A204.1 (cell line): ENCODE measurements around the gene SHC2.

Experiments
- FAIRE-seq: peaks from 2 replicates; lab custom pipeline; 2012; peaks lifted over from hg19 to GRCh38; lab: Jason Lieb, UNC

SHC2 gene, protein sequence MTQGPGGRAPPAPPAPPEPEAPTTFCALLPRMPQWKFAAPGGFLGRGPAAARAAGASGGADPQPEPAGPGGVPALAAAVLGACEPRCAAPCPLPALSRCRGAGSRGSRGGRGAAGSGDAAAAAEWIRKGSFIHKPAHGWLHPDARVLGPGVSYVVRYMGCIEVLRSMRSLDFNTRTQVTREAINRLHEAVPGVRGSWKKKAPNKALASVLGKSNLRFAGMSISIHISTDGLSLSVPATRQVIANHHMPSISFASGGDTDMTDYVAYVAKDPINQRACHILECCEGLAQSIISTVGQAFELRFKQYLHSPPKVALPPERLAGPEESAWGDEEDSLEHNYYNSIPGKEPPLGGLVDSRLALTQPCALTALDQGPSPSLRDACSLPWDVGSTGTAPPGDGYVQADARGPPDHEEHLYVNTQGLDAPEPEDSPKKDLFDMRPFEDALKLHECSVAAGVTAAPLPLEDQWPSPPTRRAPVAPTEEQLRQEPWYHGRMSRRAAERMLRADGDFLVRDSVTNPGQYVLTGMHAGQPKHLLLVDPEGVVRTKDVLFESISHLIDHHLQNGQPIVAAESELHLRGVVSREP

GRCh38 chr19:460877-461720, at the start of gene SHC2:
TSS of gene SHC2 (minus strand) at chr19:461033. CDS start at chr19:460996, 37 bp downstream.
- FAIRE-seq = no peak

GRCh38 chr19:508204-509150, 47.6 kb upstream of the SHC2 start:
- FAIRE-seq = no peak

DNA sequence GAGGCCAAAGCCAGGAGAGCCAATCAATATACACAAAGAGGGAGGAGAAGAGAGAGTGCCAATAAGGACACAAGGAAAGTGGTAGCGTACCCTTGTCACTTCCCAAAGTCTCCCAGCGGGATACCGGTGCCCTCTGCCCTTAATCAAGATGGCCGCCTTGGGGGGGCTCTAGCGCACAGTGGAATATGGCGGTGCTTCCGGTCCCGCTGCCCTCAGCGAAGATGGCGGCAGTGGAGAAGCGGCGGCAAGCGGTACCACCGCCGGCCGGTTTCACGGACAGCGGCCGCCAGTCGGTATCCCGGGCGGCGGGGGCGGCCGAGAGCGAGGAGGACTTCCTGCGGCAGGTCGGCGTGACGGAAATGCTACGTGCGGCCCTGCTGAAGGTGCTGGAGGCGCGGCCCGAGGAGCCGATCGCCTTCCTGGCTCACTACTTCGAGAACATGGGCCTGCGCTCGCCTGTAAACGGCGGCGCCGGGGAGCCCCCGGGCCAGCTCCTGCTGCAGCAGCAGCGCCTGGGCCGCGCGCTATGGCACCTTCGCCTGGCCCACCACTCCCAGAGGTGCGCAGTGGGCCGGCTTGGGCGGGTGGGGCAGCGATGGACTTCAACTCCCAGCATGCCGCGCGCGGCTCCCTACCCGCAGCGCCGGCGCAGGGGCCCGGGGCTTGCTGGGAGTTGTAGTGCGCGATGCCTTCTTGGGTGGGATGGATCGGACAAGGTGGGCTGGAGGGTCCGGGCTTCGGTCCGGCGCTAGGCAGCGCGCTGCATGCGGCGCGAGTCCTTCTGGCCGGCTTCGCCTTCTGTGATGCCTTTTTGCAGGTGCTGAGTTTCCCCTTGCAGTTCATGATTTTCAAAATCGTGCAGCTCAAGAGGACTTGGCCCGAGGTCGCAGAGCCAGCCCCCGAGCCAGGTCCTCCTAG, 46.7 kb upstream of the SHC2 start, which contains the start of gene TPGS1:
TSS of gene TPGS1 (plus strand) at position 212 of the 918 bp plus-strand sequence. CDS start at position 222, 10 bp downstream.
- peak; percentile 100 for FAIRE-seq

DNA sequence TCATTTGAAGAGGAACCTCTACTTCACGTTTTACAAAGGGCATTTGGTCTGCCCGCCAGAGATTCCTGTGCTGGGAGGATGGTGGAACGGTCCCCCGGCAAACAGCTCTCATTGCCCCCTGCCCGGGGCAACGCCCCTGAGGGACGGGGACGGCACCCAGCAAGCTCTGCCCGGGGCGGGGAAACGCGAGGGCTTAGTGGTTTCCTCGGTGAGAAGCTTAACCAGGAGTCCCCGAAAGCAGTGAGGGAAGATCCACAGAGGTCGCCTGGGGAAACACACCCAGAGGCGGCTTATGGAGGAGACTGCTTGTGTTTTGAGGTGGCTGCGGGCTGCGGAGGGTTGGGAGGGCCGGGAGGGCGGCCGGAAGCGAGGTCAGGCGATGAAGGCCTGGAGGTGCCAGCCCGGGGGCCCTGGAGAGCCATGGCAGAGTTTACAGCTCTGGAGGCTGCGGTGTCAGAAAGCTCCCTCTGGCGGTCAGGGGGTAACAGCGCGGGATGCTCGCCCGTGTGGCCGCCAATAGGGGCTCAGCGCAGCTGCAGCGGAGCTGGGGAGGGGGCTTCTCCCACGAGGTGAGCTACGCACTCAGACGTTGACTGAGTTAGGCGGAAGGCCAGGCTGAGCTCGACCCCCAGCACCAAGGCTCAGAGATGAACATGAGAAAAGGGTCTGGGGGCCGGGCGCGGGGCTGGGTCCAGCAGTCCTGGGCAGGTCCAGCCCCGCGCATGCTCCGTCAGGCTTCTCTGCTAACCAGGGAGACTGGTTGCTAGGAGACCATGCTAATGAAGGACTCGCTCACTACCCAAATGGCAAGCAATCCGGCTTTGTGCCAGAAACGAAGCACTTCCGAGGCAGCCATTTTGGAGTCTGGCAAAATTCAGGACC, 45.8 kb upstream of the SHC2 start:
- no peak for FAIRE-seq

DNA sequence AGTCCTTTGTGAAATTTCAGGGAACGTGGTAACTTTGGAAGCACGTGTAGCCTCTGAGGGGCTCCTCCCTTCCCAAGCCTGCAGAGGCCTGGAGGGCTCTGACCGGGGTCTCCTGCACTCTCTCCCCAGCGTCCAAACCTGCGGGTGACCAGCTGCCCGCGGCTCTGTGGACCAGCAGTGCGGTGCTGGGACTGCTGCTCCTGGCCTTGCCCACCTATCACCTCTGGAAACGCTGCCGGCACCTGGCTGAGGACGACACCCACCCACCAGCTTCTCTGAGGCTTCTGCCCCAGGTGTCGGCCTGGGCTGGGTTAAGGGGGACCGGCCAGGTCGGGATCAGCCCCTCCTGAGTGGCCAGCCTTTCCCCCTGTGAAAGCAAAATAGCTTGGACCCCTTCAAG, 43.8 kb upstream of the SHC2 start:
- no peak for FAIRE-seq

DNA sequence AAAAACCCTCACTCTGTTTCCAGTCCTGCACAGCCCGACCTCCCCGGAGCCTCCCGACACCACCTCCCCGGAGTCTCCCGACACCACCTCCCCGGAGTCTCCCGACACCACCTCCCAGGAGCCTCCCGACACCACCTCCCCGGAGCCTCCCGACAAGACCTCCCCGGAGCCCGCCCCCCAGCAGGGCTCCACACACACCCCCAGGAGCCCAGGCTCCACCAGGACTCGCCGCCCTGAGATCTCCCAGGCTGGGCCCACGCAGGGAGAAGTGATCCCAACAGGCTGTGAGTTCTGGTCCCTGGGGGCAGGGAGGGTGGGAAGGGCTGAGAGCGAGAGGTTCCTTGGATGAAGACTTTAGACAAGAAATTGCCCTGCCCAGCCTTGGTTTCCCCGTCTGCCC, 40.8 kb upstream of the SHC2 start:
- FAIRE-seq = no peak

- no peak for FAIRE-seq
Measured at GRCh38 chr19:498977-499623, 38.3 kb upstream of the SHC2 start.

DNA sequence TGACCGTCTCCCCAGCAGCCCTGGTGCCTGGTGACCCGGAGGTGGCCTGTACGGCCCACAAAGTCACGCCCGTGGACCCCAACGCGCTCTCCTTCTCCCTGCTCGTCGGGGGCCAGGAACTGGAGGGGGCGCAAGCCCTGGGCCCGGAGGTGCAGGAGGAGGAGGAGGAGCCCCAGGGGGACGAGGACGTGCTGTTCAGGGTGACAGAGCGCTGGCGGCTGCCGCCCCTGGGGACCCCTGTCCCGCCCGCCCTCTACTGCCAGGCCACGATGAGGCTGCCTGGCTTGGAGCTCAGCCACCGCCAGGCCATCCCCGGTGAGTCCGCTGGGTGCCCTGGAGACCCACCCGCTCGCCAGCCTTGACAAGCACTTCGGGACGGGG, 37.7 kb upstream of the SHC2 start:
- FAIRE-seq = no peak

DNA sequence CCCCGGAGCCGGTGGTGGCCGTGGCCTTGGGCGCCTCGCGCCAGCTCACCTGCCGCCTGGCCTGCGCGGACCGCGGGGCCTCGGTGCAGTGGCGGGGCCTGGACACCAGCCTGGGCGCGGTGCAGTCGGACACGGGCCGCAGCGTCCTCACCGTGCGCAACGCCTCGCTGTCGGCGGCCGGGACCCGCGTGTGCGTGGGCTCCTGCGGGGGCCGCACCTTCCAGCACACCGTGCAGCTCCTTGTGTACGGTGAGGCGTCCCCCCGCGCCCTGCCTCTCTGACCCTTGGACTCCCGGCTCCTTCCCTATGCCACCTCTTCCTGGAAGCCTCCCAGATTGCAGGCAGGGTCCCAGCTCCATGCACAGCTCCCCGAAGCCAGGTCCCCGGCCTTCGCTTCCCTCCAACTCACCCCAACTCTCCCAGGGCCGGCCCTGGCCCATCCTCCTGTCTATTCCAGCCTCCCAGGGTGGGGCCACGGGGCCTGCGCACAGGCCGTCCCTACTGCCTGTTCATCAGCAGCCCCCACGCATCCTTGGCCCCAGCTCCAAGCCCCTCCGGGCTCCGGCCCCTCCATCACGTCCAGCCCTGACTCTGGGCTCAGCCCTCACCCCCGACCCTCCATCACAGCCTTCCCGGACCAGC, 37.2 kb upstream of the SHC2 start:
- no peak for FAIRE-seq

GRCh38 chr19:497491-497868, 36.6 kb upstream of the SHC2 start:
- FAIRE-seq = no peak

DNA sequence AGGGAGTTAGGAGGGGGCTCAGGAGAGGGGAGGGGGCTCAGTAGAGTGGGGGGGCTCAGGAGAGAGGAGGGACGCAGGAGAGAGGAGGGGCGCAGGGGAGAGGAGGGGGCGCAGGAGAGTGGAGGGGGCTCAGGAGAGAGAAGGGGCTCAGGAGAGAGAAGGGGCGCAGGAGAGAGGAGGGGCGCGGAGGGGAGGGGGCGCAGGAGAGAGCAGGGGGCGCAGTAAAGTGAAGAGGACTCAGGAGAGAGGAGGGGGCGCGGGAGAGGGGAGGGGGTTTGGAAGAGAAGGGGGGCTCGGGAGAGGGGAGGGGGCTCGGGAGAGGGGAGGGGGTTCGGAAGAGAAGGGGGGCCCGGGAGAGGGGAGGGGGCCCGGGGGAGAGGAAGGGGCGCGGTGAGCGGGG, 36.2 kb upstream of the SHC2 start:
- no peak for FAIRE-seq

GRCh38 chr19:496112-496665, 35.4 kb upstream of the SHC2 start, which contains the start of gene MADCAM1:
TSS of gene MADCAM1 (plus strand) at chr19:496486. CDS start at chr19:496500, 14 bp downstream.
- no peak for FAIRE-seq

DNA sequence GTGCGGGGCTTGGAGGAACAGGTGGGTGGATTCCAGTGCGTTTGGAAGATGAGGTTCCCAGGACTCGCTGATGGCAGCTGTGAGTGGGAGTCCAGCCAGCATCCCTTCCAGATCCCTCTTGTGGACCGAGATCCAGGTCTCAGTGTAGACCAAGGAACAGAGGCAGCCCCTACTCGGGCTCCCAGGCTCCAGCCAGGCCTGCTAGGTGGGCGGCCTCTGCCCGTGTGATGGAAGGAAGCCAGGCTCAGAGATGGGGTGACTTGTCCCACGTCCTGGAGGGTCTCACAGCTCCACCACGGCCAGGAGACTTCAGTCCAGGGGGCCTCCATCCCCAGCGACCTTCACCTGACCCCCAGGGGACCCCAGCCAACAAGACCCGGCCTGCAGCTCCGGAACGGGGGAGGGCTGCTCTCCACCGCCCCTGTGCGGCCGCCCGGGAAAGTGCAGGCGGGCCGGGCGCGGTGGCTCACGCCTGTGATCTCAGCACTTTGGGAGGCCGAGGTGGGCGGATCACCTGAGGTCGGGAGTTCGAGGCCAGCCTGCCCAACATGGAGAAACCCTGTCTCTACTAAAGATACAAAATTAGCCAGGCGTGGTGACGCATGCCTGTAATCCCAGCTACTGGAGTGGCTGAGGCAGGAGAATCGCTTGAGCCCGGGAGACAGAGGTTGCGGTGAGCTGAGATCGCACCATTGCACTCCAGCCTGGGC, 34.7 kb upstream of the SHC2 start:
- FAIRE-seq = no peak

DNA sequence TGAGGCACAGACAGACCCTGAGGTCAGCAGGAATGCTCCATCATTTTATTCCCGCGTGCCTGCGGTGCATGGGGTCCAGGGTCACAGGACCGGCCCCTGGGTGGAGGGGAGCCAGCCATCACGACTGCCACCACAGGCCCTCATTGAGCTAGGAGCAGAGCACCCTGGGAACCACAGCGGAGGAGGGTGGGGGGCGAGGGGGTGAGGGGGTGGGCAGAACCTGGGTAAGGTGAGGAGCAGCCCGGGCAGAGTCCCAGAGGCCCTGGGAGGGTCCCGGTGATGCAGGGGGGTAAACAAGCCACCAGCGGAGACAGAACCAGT, 34.2 kb upstream of the SHC2 start:
- no peak for FAIRE-seq

GRCh38 chr19:494171-495080, 33.6 kb upstream of the SHC2 start:
- no peak for FAIRE-seq

- FAIRE-seq = no peak
Measured at GRCh38 chr19:493391-494170, 32.7 kb upstream of the SHC2 start.
